Osteocyte (in vitro differentiated cells): ENCODE measurements around the gene XRCC4. TPM values are rescaled to one million over a fixed set of nuclear protein-coding genes. Genes with fewer than 3 reads are reported as not detected.
"Not testable (repeated sequence)": the region's sequence is repeated elsewhere in the genome, so short reads cannot be mapped to it uniquely, and the experiment has no call there.

Experiments
- DNase-seq: peaks from one replicate; pipeline ENCODE4 v3.0.0; 2021; ENCODE audit warnings: mixed read lengths; ENCODE audit not compliant: unreplicated experiment; ENCODE audit errors: extremely low spot score
- H3K27ac Mint-ChIP-seq: one replicate; pipeline ENCODE4 v1.8.0; 2021; ENCODE audit warnings: mild to moderate bottlenecking, mixed read lengths; ENCODE audit not compliant: unreplicated experiment
- H3K27me3 Mint-ChIP-seq: one replicate; pipeline ENCODE4 v1.8.0; 2021; ENCODE audit warnings: mixed read lengths; ENCODE audit not compliant: unreplicated experiment
- H3K36me3 Mint-ChIP-seq: one replicate; pipeline ENCODE4 v1.8.0; 2021; ENCODE audit warnings: mixed read lengths; ENCODE audit not compliant: unreplicated experiment
- H3K4me1 Mint-ChIP-seq: one replicate; pipeline ENCODE4 v1.8.0; 2021; ENCODE audit warnings: mixed read lengths; ENCODE audit not compliant: unreplicated experiment
- H3K4me3 Mint-ChIP-seq: one replicate; pipeline ENCODE4 v1.8.0; 2021; ENCODE audit warnings: mild to moderate bottlenecking, moderate library complexity, mixed read lengths; ENCODE audit not compliant: unreplicated experiment
- H3K9me3 Mint-ChIP-seq: one replicate; pipeline ENCODE4 v1.8.0; 2021; ENCODE audit warnings: mixed read lengths; ENCODE audit not compliant: unreplicated experiment
- CTCF ChIP-seq: fragments of 200-600 bp; sonication (generic); IDR thresholded peaks from 2 replicates; pipeline ENCODE4 v1.5.0; 2021; ENCODE audit warnings: antibody characterized with exemption, mild to moderate bottlenecking, moderate library complexity
- total RNA-seq: library from RNA; stranded (reverse); gene quantifications from 2 replicates; pipeline ENCODE4 v1.2.1, GENCODE V29; 2021

XRCC4 gene
- total RNA-seq, 1 donor from 2014 or later: 4.2 TPM

- DNase-seq: no peak
- Mint-ChIP-seq H3K9me3 (peaks cover 8% of the 10 kb centered on the region), H3K27me3 (no peaks in the 10 kb centered on the region), H3K4me3 (no peak overlapping the region), H3K4me1 (peaks cover 26% of the 10 kb centered on the region), H3K36me3 (no peaks in the 10 kb centered on the region), H3K27ac (no peak overlapping the region)
- TF ChIP-seq CTCF: no peak
Measured at GRCh38 chr5:83149671-83150070, 72.3 kb downstream of the XRCC4 start.

GRCh38 chr5:83151821-83152220, 74.5 kb downstream of the XRCC4 start:
- H3K27ac Mint-ChIP-seq: no peak overlapping the region
- H3K4me3 Mint-ChIP-seq: no peak overlapping the region
- H3K36me3 Mint-ChIP-seq: no peaks in the 10 kb centered on the region
- peaks cover 8% of the 10 kb centered on the region for H3K9me3 Mint-ChIP-seq
- no peaks in the 10 kb centered on the region for H3K27me3 Mint-ChIP-seq
- no peak for TF ChIP-seq CTCF
- no peak for DNase-seq
- peaks cover 12% of the 10 kb centered on the region for H3K4me1 Mint-ChIP-seq

- not testable (repeated sequence) for H3K4me1 Mint-ChIP-seq, H3K36me3 Mint-ChIP-seq, H3K9me3 Mint-ChIP-seq, H3K4me3 Mint-ChIP-seq, DNase-seq, H3K27ac Mint-ChIP-seq, H3K27me3 Mint-ChIP-seq
Measured at GRCh38 chr5:83152996-83153395, 75.6 kb downstream of the XRCC4 start.

GRCh38 chr5:83156001-83156400, 78.7 kb downstream of the XRCC4 start:
- Mint-ChIP-seq H3K27ac (no peak overlapping the region), H3K27me3 (no peaks in the 10 kb centered on the region), H3K4me1 (no peaks in the 10 kb centered on the region), H3K4me3 (no peak overlapping the region), H3K36me3 (no peaks in the 10 kb centered on the region), H3K9me3 (no peaks in the 10 kb centered on the region)
- no peak for DNase-seq
- TF ChIP-seq CTCF: no peak

GRCh38 chr5:83157163-83157562, 79.8 kb downstream of the XRCC4 start:
- TF ChIP-seq CTCF: no peak
- no peaks in the 10 kb centered on the region for H3K9me3 Mint-ChIP-seq

GRCh38 chr5:83162601-83163000, 85.3 kb downstream of the XRCC4 start:
- H3K27ac Mint-ChIP-seq: peak overlapping the region; percentile 54
- no peaks in the 10 kb centered on the region for H3K9me3 Mint-ChIP-seq
- no peak overlapping the region for H3K4me3 Mint-ChIP-seq
- no peak for DNase-seq
- no peaks in the 10 kb centered on the region for H3K36me3 Mint-ChIP-seq
- TF ChIP-seq CTCF: no peak
- H3K27me3 Mint-ChIP-seq: no peaks in the 10 kb centered on the region
- peaks cover 19% of the 10 kb centered on the region for H3K4me1 Mint-ChIP-seq

More at GRCh38 chr5:83157163-83157562, 79.8 kb downstream of the XRCC4 start:
- H3K4me3 Mint-ChIP-seq: no peak overlapping the region
- H3K4me1 Mint-ChIP-seq: peaks cover under 1% of the 10 kb centered on the region
- no peaks in the 10 kb centered on the region for H3K27me3 Mint-ChIP-seq
- H3K36me3 Mint-ChIP-seq: no peaks in the 10 kb centered on the region
- DNase-seq: no peak
- no peak overlapping the region for H3K27ac Mint-ChIP-seq
